ENCODE results near the gene THAP11.
"Not testable (repeated sequence)": the region's sequence is repeated elsewhere in the genome, so short reads cannot be mapped to it uniquely, and the experiment has no call there.

Gene THAP11

DNA sequence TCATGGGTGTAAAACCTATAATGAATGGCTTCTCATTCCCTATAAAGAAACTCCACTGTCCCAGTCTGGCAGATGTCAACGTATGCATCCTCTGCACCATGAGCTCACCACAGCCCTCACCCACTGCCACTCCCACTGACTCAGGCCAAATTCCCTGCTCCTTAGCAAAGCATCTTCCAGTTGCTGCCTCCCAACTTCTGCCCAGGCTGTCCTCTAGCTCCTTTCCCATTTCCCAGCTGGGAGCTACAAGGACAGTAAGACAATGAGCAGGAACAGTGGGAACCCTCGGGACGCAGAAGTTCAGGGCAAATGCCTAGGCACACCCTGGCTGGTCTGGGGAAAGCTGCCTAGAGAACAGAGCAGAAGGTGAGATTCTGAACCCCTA is 9.1 kb upstream of the THAP11 start:
- ChIA-PET POLR2A (ENCODE audit: low non-redundant PET) (interaction anchor here (0.5 kb wide), 1 partner anchor 154 kb away, joined by 3 read pairs; no protein-coding TSS in a partner anchor), CTCF (interaction anchor here (0.5 to 1.3 kb wide), 3 partner anchors 16 to 445 kb away, joined by 3 to 7 read pairs (median 6); no protein-coding TSS in a partner anchor)
- DNase-seq (ENCODE audit: low spot score) = peak; percentile 77
- no peak for TF ChIP-seq CTCF (conservative IDR thresholded peaks at IDR 0.05; ENCODE audit: low read depth)
- peak overlapping the region; percentile 81 for H3K27ac ChIP-seq

DNA sequence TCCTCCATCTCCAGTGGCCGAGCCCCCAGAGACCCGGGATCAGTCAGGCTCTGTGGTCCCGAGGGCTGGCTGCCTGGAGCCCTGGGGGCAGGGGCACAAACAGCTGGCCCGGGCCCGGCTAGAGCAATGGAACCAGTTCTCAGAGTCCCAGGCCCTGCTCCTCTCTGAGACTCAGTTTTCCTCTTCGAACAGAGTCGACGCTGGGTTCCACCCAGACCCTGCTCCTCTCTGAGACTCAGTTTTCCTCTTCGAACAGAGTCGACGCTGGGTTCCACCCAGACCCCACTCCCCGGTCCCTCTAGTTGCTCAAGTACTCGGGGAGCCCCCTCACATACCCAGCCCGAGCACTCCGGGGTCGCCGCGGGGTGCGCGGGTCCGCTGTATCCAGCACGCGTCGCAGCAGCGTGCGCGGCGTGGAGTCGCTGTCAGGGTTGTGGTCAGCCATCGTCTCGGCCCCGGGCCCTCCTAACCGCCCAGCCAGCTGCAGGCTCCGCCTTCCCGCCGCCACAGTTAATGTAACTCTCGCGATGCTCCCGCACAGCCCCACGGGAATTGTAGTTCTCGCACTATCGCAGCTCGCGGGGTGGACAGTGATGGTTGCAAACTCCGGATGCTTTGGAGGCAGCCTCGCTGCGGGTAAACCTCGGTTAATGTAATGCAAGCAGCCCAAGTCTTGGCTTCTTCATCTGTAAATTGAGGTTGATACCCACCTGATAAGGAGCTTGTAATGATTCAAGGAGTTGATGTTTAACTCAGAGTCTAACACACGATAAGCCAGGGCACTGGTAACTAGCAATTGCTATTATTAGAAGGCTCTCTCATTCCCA is 8.5 kb upstream of the THAP11 start:
- POLR2A ChIA-PET (ENCODE audit: low non-redundant PET) = interaction anchor here (0.5 kb wide), 2 partner anchors 155 to 355 kb away, joined by 3 to 5 read pairs; no protein-coding TSS in a partner anchor
- no peak for TF ChIP-seq CTCF (conservative IDR thresholded peaks at IDR 0.05; ENCODE audit: low read depth)
- CTCF ChIA-PET = interaction anchor here (0.5 to 1.3 kb wide), 5 partner anchors 11 to 446 kb away, joined by 3 to 7 read pairs (median 3); no protein-coding TSS in a partner anchor
- peak overlapping the region; percentile 81 for H3K27ac ChIP-seq
- peak; percentile 91 for DNase-seq (ENCODE audit: low spot score)

DNA sequence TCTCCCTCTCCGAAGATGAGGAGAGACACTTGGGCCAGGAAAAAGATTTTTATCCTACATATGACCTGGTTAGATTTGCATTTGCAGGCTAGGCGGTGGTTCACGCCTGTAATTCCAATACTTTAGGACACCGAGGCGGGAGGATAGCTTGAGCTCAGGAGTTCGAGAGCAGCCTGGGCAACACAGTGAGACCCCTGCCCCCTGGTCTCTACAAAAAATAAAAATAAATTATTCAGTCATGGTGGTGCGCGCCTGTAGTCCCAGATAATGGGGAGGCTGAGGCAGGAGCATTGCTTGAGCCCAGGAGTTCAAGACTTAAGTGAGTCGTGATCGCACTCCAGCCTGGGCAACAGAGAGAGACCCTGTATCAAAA is 7.9 kb upstream of the THAP11 start:
- POLR2A ChIA-PET (ENCODE audit: low non-redundant PET) = interaction anchor here (0.5 kb wide), 1 partner anchor 355 kb away, joined by 5 read pairs; no protein-coding TSS in a partner anchor
- CTCF ChIA-PET = interaction anchor here (0.6 to 1.3 kb wide), 2 partner anchors 17 to 424 kb away, joined by 3 to 7 read pairs; no protein-coding TSS in a partner anchor
- peak overlapping the region; percentile 81 for H3K27ac ChIP-seq
- DNase-seq (ENCODE audit: low spot score) = no peak
- no peak for TF ChIP-seq CTCF (conservative IDR thresholded peaks at IDR 0.05; ENCODE audit: low read depth)

DNA sequence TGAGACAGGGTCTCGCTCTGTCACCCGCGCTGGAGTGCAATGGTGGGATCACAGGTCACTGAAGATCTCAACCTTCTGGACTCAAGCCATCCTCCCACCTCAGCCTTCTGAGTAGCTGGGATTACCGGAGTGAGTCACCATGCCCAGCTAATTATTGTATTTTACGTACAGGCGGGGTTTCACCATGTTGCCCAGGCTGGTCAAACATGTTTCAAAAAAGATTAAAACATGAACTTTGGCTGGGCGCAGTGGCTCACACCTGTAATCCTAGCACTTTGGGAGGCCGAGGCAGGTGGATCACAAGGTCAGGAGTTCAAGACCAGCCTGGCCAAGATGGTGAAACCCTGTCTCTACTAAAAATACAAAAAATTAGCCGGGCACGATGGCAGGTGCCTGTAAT is 4.9 kb upstream of the THAP11 start:
- POLR2A ChIA-PET (ENCODE audit: low non-redundant PET) = interaction anchor here (0.7 kb wide), 1 partner anchor 378 kb away, joined by 3 read pairs; no protein-coding TSS in a partner anchor

GRCh38 chr16:67837811-67838210 is 4.3 kb upstream of the THAP11 start:
- no peak for DNase-seq (ENCODE audit: low spot score)

More for the DNA sequence above, 4.9 kb upstream of the THAP11 start:
- CTCF ChIA-PET = interaction anchor here (0.6 to 2.0 kb wide), 3 partner anchors 20 to 365 kb away, joined by 3 to 8 read pairs (median 4); no protein-coding TSS in a partner anchor
- not testable (repeated sequence) for H3K27ac ChIP-seq; DNase-seq (ENCODE audit: low spot score)

DNA sequence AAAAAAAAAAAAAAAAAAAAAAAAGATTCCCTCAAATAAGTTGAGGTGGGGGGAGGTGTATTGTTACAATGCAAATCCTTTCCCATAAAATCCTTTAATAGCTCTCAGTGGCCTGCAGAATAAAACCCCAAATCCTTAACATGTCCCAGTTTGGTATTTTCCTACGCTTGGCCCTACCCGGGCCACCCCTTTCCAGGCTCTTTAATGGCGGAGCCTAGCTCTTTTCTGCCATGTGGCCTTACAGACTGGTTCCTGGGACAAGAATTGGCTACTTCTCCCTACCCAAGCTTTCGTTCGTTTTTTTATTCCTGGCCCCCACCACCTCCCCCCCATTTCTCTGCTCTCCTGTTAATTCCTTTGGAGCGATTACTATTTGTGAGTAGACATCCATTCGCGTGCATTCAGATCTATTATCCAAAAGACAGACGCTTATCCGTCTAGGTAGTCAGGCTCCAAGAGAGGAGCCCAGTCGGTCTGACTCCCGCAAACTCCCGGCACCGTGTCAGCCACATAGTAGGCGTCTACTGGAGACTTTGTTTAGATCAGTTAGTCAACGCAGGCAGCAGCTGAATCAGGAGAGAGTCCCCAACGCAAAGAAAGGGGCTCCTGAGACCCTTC is 813 bp upstream of the THAP11 start:
- TF ChIP-seq CTCF (conservative IDR thresholded peaks at IDR 0.05; ENCODE audit: low read depth) = no peak
- H3K27ac ChIP-seq = peak overlapping the region; percentile 97
- POLR2A ChIA-PET (ENCODE audit: low non-redundant PET) = no interaction called here
- no peak for DNase-seq (ENCODE audit: low spot score)
- CTCF ChIA-PET = interaction anchor here (0.6 to 2.9 kb wide), 3 partner anchors 25 to 593 kb away, joined by 3 to 11 read pairs (median 4); no protein-coding TSS in a partner anchor

More at GRCh38 chr16:67837811-67838210, 4.3 kb upstream of the THAP11 start:
- CTCF ChIA-PET = interaction anchor here (1.0 kb wide), 1 partner anchor 21 kb away, joined by 4 read pairs; no protein-coding TSS in a partner anchor
- no peak for TF ChIP-seq CTCF (conservative IDR thresholded peaks at IDR 0.05; ENCODE audit: low read depth)
- no peak overlapping the region for H3K27ac ChIP-seq
- POLR2A ChIA-PET (ENCODE audit: low non-redundant PET) = no interaction called here

Measured in RWPE1 (cell line).